Neutrophil (primary cell): Measurements from ENCODE around the gene RGL2.

Source experiments
- H3K27ac ChIP-seq: fragments of 200-600 bp; sonication (generic); 2 replicates; pipeline ENCODE4 v1.5.1; 2016; ENCODE audit warnings: mild to moderate bottlenecking, moderate library complexity
- H3K27me3 ChIP-seq: fragments of 200-600 bp; sonication (generic); 2 replicates; pipeline ENCODE4 v1.6.0; 2016; ENCODE audit warnings: mild to moderate bottlenecking
- H3K36me3 ChIP-seq: fragments of 200-600 bp; sonication (generic); 2 replicates; pipeline ENCODE4 v1.5.1; 2017
- H3K4me1 ChIP-seq, 2 experiments: fragments of 200-600 bp in 1 of 2; sonication (generic) in 1 of 2; 1 replicate in 1 of 2; 2 replicates in 1 of 2; pipeline versions ENCODE4 v1.5.1 to v1.6.1; 2013 to 2016; ENCODE audit warnings: low read depth in 1 of 2, low read length in 1 of 2, mild to moderate bottlenecking in 1 of 2, moderate library complexity in 1 of 2; ENCODE audit not compliant: control insufficient read depth in 1 of 2, insufficient read depth in 1 of 2
- H3K4me3 ChIP-seq, 2 experiments: fragments of 200-600 bp in 1 of 2; sonication (generic) in 1 of 2; 1 replicate in 1 of 2; 2 replicates in 1 of 2; pipeline ENCODE4 v1.5.1; 2013 to 2016; ENCODE audit warnings: low read depth in 1 of 2, low read length in 1 of 2, mild to moderate bottlenecking in 1 of 2, moderate library complexity in 1 of 2
- H3K9me3 ChIP-seq: fragments of 200-600 bp; sonication (generic); 2 replicates; pipeline ENCODE4 v1.5.1; 2016
- TF ChIP-seq, protein P1 (sequence below): fragments of 200-600 bp; sonication (generic); IDR thresholded peaks from 2 replicates; pipeline ENCODE4 v1.5.1; 2016; ENCODE audit warnings: antibody characterized with exemption

The RGL2 gene

DNA sequence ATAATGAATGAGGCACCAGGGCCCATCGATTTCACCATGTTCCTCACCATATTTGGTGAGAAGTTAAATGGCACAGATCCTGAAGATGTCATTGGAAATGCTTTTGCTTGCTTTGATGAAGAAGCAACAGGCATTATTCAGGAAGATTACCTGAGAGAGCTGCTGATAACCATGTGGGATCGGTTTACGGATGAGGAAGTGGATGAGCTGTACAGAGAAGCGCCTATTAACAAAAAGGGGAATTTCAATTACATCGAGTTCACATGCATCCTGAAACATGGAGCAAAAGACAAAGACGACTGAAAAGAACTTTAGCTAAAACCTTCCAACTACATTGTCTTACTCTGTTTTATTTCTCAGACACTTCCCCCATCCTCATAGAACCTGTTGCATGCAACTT, 40.5 kb upstream of the RGL2 start:
- Histone ChIP-seq H3K27ac (no peak overlapping the region), H3K9me3 (no peaks in the 10 kb centered on the region), H3K36me3 (no peaks in the 10 kb centered on the region), H3K4me3 (no peak overlapping the region), H3K4me1 (no peaks in the 10 kb centered on the region), H3K27me3 (no peaks in the 10 kb centered on the region)
- TF ChIP-seq, protein P1, sequence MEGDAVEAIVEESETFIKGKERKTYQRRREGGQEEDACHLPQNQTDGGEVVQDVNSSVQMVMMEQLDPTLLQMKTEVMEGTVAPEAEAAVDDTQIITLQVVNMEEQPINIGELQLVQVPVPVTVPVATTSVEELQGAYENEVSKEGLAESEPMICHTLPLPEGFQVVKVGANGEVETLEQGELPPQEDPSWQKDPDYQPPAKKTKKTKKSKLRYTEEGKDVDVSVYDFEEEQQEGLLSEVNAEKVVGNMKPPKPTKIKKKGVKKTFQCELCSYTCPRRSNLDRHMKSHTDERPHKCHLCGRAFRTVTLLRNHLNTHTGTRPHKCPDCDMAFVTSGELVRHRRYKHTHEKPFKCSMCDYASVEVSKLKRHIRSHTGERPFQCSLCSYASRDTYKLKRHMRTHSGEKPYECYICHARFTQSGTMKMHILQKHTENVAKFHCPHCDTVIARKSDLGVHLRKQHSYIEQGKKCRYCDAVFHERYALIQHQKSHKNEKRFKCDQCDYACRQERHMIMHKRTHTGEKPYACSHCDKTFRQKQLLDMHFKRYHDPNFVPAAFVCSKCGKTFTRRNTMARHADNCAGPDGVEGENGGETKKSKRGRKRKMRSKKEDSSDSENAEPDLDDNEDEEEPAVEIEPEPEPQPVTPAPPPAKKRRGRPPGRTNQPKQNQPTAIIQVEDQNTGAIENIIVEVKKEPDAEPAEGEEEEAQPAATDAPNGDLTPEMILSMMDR, result no peak

DNA sequence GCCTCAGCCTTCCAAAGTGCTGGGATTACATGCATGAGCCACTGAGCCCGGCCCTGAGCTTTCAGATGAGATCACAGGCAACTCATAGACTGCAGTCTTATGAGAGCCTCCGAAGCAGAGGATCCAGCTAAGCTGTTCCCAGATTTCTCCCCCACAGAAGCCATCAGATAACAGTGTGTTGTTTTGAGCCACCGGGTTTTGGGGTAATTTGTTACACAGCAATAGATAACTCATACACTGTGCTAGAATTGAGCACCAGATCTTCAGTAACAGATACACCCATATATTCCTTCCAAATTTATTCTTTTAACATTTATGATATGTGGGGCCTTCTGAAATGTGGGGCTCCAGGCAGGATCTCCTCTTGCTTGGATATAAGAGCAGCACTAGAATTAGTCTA, 37.8 kb upstream of the RGL2 start:
- Histone ChIP-seq H3K27ac (no peak overlapping the region), H3K27me3 (no peaks in the 10 kb centered on the region), H3K4me3 (no peak overlapping the region), H3K9me3 (no peaks in the 10 kb centered on the region), H3K4me1 (no peaks in the 10 kb centered on the region), H3K36me3 (no peaks in the 10 kb centered on the region)
- TF ChIP-seq, protein P1, result no peak

DNA sequence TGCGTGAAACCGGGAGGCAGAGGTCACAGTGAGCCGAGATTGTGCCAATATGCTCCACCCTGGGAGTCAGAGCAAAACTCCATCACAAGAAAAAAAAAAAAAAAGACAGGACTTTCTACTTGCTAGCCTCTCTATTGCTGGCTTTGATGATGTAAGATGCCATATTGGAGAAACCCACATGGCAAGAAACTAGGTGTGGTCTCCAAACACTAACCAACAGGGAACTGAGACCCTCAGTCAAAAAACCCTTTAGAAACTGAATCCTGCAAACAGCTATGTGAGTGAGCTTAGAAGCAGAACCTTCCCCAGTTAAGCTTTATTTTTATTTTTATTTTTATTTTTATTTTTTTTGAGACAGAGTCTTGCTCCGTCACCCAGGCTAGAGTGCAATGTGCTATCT, 37.2 kb upstream of the RGL2 start:
- no peaks in the 10 kb centered on the region for H3K4me1 ChIP-seq
- H3K27me3 ChIP-seq, result no peaks in the 10 kb centered on the region
- no peak overlapping the region for H3K27ac ChIP-seq
- H3K4me3 ChIP-seq, result no peak overlapping the region
- H3K36me3 ChIP-seq, result no peaks in the 10 kb centered on the region
- TF ChIP-seq, protein P1, result no peak
- no peaks in the 10 kb centered on the region for H3K9me3 ChIP-seq

DNA sequence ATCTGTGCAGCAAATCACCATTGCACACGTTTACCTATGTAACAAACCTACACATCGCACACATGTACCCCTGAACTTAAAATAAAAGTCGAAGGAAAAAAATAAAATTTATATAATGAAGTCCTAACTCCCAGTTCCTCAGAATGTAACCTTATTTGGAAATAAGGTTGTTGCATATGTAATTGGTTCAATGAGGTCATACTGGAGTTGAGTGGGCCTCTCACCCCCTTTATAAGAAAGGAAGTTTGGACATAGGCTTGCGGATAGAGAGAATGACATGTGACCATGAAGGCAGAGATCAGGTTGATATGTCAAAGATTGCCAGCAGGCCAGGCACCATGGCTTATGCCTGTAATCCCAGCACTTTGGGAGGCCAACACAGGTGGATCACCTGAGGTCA, 34.9 kb upstream of the RGL2 start:
- Histone ChIP-seq H3K4me3 (no peak overlapping the region), H3K27me3 (no peaks in the 10 kb centered on the region), H3K9me3 (no peaks in the 10 kb centered on the region), H3K4me1 (no peaks in the 10 kb centered on the region), H3K36me3 (no peaks in the 10 kb centered on the region), H3K27ac (no peak overlapping the region)
- TF ChIP-seq, protein P1, result no peak

DNA sequence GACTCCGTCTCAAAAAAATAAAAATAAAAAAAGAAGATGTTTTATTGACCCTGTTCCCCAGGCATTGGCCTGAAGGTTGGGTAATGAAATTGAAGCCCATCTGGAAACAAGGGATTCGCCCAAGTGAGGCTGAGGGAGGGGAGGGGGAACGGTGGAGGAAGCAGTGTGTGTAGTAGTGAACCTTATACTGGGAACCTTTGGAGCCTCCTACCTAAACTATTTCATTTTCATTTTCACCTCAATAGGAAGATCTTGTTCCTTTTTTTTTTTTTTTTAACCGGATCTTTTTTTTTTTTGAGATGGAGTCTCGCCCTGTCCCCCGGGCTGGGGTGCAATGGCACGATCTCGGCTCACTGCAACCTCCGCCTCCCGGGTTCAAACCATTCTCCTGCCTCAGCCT, 32.0 kb upstream of the RGL2 start:
- H3K27me3 ChIP-seq, result no peaks in the 10 kb centered on the region
- H3K4me3 ChIP-seq, result no peak overlapping the region
- H3K4me1 ChIP-seq, result no peaks in the 10 kb centered on the region
- TF ChIP-seq, protein P1, result no peak
- no peaks in the 10 kb centered on the region for H3K36me3 ChIP-seq
- no peaks in the 10 kb centered on the region for H3K9me3 ChIP-seq
- H3K27ac ChIP-seq, result no peak overlapping the region

DNA sequence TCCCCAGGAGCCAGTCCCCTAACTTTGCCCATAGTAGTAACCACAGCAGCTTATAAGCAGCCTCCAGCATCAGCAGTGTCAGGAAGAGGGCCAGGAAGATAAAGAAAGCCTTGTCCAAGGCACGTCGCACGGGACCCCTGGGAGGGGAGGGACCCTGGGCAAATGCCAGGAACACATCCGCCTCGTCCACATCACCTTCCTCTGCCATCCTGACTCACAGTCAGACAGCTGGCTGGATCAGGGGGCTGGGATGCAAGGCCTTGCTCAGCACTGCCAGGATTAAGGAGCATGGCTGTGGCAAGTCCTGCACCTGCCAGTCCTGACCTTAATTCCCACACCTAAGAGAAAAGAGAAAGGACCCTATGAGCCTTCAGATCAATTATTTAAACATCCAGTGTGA, 30.3 kb upstream of the RGL2 start:
- H3K4me3 ChIP-seq, result no peak overlapping the region
- no peaks in the 10 kb centered on the region for H3K9me3 ChIP-seq
- no peaks in the 10 kb centered on the region for H3K36me3 ChIP-seq
- H3K27ac ChIP-seq, result no peak overlapping the region
- TF ChIP-seq, protein P1, result no peak
- no peaks in the 10 kb centered on the region for H3K27me3 ChIP-seq
- peaks cover 6 to 7% of the 10 kb centered on the region in 2 experiments for H3K4me1 ChIP-seq
